CD4-positive, alpha-beta T cell treated with Interleukin-10 for 1 hour (primary cell): Measurements from ENCODE around the gene FZD1.

ENCODE experiments used
- DNase-seq: peaks from one replicate; pipeline ENCODE4 v3.0.0-alpha.2; 2020

The FZD1 gene

DNA sequence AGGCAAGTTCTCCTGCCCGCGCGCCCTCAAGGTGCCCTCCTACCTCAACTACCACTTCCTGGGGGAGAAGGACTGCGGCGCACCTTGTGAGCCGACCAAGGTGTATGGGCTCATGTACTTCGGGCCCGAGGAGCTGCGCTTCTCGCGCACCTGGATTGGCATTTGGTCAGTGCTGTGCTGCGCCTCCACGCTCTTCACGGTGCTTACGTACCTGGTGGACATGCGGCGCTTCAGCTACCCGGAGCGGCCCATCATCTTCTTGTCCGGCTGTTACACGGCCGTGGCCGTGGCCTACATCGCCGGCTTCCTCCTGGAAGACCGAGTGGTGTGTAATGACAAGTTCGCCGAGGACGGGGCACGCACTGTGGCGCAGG lies 1.4 kb downstream of the FZD1 start:
- DNase-seq: no peak

DNA sequence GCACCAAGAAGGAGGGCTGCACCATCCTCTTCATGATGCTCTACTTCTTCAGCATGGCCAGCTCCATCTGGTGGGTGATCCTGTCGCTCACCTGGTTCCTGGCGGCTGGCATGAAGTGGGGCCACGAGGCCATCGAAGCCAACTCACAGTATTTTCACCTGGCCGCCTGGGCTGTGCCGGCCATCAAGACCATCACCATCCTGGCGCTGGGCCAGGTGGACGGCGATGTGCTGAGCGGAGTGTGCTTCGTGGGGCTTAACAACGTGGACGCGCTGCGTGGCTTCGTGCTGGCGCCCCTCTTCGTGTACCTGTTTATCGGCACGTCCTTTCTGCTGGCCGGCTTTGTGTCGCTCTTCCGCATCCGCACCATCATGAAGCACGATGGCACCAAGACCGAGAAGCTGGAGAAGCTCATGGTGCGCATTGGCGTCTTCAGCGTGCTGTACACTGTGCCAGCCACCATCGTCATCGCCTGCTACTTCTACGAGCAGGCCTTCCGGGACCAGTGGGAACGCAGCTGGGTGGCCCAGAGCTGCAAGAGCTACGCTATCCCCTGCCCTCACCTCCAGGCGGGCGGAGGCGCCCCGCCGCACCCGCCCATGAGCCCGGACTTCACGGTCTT lies 1.9 kb downstream of the FZD1 start:
- no peak for DNase-seq

DNA sequence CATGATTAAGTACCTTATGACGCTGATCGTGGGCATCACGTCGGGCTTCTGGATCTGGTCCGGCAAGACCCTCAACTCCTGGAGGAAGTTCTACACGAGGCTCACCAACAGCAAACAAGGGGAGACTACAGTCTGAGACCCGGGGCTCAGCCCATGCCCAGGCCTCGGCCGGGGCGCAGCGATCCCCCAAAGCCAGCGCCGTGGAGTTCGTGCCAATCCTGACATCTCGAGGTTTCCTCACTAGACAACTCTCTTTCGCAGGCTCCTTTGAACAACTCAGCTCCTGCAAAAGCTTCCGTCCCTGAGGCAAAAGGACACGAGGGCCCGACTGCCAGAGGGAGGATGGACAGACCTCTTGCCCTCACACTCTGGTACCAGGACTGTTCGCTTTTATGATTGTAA lies 2.5 kb downstream of the FZD1 start:
- DNase-seq: no peak

DNA sequence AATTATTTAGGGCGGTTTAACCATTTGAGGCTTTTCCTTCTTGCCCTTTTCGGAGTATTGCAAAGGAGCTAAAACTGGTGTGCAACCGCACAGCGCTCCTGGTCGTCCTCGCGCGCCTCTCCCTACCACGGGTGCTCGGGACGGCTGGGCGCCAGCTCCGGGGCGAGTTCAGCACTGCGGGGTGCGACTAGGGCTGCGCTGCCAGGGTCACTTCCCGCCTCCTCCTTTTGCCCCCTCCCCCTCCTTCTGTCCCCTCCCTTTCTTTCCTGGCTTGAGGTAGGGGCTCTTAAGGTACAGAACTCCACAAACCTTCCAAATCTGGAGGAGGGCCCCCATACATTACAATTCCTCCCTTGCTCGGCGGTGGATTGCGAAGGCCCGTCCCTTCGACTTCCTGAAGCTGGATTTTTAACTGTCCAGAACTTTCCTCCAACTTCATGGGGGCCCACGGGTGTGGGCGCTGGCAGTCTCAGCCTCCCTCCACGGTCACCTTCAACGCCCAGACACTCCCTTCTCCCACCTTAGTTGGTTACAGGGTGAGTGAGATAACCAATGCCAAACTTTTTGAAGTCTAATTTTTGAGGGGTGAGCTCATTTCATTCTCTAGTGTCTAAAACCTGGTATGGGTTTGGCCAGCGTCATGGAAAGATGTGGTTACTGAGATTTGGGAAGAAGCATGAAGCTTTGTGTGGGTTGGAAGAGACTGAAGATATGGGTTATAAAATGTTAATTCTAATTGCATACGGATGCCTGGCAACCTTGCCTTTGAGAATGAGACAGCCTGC lies 3.1 kb downstream of the FZD1 start:
- DNase-seq: no peak

DNA sequence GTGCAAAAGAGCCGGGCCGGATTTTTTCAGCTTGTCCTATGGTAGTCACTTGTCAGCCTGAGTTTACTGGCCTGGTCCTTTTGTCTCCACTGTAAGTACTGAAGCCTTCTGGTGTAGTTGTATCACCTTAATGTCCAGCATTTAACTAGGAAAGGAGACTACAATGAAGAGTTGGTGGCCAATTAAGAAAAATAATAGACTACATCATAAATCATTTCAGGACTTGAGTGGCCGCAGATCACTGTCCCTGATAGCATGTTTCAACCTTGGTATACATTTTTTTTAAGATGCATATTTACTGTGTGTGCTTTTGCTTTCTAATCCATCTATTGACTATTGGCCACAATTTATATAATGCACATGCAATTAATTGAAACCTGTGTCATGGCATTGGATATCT lies 6.1 kb downstream of the FZD1 start:
- DNase-seq: no peak

DNA sequence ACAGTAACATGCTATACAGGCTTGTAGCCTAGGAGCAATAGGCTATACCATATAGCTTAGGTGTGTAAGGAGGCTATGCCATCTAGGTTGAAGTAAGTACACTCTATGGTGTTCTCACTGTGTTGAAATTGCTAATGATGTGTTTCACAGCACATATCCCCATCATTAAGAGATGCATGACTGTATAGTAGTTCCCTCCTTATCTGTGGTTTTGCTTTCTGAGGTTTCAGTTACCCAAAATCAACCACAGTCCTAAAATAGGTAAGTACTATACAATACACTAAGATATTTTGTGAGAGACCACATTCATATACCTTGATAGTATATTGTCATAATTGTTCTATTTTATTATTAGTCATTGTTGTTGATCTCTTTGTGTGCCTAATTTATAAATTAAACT lies 12.7 kb downstream of the FZD1 start:
- no peak for DNase-seq

DNA sequence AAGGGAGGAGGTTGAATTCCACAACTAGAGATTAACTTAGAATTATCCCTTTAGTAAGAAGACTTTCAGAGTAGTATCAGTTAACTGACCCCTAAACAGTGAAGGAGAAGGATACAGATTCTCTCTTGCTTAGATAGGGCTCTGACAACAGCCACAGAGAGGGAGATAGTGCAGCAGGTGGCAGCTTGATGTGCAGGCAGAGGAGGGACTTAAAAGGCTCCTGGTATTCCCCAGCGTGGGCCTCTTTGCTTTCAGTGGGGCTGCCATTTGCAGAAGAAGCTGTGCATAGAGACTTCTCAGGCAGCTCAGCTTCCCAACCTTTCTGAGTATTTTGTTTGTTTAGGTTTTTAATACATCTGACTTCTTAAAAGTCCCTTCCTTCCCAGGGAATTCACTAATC lies 16.0 kb downstream of the FZD1 start:
- DNase-seq: no peak

DNA sequence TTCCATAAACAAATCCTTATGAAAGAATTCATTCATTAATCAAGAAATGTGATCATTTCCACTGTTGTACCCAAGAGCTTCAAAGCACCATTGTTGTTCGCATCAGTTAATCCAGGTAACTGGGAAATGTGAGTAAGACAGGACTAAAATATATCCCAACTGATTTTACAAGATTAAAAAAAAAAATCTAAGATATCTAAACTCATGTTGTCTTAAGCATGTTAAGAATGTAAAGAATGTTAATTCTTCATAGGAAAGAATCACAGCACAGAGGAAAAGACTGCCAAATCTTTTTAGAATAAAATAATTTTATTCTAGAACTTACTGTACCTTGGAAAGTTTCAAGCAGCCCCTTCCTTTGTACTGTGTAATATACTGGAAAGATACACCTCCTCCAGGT lies 16.4 kb downstream of the FZD1 start:
- DNase-seq: no peak

DNA sequence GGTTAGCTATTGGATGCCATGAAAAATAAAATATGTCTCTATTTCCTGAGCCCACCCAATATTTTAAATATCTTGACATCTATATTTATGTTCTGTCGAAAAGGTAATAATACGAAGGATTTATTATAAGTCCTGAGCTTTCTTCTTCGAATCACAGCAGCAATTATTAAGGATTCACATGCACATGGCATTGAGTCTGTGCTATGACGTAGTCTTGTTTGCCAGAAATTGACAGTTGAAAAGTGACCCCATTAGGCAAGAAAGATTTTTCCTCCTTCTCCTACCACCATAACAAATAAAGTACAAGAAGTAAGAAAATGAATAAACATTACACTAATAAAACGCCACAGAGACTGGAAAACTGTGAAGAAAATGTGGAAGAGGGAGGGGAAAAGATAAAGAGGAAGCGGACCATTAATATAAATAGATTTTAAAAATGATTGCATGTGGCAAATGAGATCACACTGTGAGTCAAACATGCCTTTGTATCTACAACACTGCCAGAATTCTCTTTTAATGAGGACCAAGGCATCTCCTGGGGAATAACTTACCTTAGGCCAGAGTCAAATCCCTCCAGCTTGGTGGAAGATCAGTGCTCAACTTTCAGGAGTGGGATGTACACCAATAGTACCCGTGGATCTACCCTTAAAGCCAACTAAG lies 21.6 kb downstream of the FZD1 start:
- no peak for DNase-seq

DNA sequence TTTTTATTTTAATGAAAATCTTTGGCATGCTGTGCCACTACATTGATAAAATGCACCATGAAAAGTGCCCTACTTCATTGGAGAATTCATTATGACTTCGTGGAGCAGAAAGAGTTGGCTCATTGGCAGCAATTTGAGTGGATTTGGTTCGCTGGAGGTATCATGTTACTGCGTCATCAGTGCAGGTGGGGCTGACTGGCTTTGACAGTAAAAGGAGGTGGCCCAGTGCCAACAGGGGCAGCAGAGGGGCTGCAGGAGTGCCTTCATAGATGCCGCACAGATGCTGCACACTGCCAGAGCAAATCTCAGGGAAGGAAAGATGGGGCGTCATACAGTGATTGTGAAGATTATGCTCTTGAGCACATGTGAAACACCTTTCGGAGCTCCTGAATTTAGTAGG lies 22.2 kb downstream of the FZD1 start:
- no peak for DNase-seq

DNA sequence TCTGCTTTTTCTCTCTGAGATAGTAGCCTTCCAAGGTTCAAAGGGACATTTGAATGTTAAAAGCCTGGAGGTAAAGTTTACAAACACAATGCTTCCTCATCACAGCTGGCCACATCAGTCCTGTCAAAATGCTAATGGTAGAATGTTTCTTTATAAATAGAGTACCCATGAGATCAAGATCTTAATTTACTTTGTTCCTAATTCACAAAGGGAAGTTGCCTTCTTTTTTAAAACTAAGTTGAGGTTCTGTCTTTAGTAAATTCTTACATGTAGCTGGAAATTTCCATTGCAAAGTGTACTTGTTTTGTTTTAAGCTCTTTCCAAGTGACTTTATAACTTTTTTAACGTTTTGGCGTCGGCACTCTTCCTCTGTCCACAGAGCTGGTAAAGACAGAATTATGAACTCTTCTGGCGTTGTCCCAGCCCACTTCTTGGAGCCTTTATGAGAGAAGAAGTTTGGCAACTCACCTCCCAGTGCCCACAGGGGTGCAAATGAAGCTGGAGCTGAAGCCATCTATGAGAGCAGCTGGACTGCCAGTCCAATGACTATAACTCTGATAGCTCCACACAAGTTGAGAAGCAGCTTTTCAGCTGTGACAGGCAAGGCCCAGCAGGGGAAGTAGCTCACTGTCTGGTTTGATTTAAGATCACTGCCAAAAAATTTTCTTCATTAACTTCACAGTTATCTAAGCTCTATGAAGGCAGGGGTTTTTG lies 23.3 kb downstream of the FZD1 start:
- DNase-seq: no peak

DNA sequence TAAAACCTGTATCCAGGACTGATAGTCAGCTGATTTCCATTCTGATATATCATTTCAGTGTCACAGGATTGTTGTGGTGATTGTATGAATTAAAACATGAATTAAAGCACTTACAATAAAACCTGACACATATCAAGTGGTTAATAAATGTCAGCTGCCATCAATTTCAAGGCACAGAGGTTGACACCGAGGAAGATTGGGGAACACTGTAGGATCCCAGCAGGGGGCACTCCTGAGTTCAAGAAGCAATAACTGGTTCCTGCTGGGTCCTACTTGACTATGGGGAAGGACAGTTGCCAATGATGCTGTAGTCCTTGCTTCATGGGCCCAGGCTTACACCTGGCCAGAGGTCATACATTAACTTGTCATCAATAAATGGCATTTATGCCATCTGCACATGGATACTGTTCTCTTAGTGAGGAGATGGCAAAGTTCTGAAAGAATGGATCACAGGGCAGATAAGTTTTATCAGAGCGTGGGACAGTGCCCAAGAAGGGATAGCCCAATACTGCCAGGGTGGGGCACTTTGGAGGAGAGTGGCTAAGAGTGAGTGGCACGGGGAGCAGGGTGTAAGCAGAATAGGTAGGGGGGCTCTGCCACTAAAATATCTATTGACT lies 24.1 kb downstream of the FZD1 start:
- no peak for DNase-seq

DNA sequence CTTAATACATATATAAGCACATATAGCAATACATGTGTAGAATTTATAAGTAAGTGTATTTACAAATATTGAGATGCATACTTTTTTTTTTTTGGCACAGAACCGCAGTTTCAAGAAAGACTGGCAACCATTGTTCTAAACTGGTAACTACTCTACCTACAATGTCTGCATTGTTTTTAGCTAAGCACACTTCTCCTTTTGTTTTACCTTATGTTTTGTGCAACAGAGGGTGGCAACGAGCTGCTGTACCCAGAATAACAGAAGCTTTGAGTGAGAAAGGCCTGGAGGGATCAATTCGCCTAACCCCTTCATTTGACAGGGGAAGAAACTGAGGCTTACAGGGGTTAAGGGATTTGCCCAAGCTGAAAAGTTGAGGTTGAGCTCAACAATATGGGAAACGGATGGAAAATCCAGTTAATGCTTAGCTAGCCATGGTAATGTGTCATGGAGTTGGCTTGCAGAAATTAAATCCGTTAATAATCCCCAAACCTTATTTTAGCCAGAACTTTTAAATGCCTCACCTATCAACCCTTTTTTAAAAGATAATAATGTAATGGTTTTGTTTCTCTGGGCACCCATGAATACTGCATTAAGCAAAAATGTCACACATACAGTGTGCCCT lies 25.5 kb downstream of the FZD1 start:
- no peak for DNase-seq

DNA sequence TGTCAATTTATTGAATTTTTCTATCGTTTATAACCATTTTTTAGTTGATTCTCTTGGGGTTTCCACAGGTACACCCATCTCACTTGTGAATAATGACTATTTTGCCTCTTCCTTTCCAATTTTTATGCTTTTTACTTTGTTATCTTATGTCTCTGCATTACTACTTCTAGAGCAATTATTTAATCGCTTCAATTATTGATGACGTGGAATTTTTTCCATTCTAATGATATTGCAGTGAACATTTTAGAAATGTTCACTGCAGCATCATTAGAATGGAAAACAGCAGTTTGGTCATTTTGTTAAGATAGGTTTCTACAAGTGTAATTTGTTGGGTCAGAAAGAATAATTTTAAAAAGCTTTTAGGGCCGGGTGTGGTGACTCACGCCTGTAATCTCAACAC lies 27.1 kb downstream of the FZD1 start:
- DNase-seq: no peak

DNA sequence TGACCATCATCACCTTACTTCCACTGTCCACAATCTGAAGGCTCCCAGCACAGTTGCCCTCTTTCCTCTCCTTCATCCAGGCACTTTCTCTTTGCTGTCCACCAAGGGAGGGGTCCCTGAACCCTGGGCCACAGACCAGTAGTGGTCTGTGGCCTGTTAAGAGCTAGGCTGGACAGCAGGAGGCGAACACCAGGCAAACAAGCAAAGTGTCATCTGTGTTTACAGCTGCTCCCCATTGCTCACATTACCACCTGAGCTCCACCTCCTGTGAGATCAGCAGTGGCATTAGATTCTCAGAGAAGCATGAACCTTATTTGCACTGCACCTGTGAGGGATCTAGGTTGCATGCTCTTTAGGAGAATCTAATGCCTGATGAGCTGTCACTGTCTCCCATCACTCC lies 27.7 kb downstream of the FZD1 start:
- no peak for DNase-seq

DNA sequence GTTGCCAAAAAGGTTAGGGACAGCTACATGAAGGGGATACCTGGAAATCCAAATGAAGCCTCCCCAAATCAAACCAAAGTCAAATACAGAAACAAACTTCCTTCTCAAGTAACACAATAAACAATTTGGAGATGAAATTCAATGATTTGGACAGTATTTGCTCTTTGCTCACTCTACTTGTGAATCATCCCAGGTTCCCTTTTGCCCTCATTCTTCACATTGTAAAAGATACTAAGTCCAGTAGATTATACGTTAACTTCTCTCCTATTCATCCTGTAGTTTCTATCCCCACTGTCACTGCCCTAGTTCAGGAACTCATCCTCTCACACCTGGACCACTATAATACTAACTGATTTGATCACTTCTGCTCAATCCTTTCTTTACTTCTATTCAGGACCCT lies 28.3 kb downstream of the FZD1 start:
- no peak for DNase-seq

DNA sequence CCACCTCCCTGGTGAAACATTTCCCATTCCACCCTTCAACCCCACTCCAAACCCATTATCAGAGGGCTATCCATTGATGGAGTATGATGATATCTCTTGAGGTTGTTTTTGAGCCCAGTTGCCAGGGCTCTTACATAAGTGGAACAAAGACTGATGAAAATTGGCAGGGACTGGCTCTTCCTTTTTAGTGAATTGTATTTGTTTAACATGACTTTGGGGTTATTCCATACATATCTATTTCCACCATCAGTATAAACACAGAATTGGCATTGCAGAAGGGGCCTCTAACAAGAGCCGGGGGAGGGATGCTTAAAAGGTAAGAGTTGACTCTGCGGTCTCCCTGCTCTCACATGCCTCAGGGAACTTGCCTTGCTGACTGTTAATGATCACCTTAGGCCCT lies 28.9 kb downstream of the FZD1 start:
- no peak for DNase-seq

DNA sequence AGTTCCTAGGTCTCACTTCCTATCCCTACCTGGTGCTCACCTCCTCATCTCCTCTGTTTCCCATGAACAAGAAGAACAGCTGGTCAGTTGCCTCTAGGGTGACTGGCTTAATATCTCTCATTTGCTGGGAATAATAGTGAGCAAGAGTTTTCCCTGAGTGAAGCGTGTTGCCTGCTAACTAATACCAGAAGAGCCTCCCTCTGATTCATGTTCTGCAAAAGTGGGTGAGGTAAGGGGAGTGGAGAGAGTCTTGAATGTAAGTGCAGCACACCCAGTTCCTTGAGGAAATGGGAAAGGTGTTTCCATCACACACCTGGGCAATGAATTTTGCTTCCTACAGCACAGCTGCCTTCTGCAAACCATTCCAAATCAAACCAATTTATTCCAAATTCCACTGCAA lies 29.6 kb downstream of the FZD1 start:
- no peak for DNase-seq

DNA sequence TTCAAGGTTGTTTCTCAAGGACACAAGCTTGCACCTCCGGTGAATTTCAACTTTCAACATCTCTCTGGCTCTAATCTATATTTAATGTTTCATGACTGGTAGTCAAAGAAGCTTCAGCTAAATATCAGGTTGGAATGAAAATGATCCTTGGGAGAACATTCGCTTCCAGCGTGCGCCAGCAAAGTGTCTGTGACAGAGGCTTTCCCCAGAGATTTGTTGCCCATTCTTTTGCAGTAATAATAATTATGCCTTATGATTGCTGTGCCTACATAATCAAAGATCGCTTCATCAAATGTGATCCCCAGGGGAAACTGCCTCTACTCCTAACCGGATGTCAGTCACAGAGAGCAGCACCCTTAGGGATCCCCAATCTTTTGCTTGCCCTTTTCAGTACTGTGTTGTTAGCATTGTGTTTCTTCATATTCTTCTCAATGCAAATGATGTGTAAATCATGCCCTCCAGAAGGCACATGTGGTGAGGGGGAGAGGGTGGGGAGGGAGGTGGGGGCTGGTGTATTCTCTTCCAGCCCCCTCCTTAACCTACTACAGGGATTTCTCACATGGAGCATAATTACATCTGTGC lies 30.5 kb downstream of the FZD1 start:
- no peak for DNase-seq

DNA sequence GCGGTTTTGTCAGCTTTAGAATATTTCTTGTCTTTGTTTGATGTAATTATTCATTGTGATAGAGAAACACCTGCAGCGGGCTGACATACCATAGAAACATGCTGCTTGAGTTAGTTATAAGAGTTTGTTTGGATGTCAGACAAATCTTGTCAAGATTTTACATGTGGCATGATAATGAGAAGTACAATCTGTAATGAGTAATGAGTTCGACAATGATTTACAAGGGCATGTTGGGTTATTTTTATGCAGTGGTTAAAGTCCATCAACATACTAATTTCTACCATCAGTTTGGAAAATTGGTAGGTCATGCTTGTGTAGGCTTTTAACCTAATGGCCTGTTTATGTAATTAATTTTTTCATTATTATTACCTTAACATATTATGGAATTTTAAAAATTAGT lies 31.3 kb downstream of the FZD1 start:
- DNase-seq: no peak

DNA sequence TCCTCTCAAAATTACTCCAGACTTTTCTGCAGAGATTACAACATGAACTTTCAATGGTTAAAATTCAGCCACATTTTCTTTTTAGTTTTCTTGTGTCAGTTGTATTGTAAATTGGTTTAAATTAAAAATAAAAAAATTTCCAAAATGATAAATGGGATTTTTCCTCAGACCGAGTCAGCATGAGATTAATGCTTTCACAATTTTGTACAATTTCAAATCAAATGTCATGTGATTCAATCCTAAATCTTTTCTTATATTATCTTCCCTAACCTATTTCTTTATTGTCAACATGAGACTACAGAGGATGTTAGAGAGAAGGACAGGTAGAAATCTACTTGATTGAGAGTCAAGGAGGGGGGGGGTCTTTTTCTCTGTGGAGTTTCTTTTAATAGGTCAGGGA lies 33.7 kb downstream of the FZD1 start:
- no peak for DNase-seq

DNA sequence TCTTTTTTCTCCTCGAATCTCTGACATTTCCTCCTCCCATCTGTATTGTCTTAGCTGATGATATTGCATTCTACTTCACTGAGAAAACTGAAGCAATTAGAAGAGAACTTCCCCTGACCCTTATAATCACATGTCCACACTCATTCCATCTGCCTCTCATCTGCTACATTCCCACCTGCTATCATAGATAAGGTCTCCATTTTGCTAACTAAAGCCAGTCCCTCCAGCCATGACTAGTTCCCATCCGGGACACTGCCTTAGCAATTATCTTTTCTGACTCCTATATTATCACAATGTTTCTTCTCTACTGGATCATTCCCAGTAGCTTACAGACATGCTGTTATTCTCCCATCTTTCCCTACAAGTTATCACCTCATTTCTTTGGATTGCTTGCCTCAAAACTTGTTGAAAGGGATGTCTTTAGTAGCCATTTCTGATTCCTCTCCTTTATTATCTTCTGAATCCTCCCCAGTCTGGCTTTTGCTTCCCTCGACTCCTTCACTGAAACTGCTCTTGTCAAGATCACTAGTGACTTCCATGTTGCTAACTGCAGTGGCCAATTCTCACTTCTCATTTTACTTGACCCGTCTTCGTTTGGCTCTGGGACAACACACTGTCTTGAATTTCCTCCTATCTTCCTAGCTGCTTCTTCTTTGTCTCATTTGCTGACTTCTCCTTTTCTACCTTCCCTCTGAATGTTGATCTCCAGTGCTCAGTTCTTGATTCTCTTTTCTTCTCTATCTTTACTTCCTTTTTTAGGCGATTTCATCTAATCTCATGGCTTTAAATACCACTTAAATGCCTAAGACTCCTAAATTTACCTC lies 35.9 kb downstream of the FZD1 start:
- no peak for DNase-seq
